ENCODE measurements around the gene MTMR12. TPM values are rescaled to one million over a fixed set of nuclear protein-coding genes. Genes with fewer than 3 reads are reported as not detected.

Gene MTMR12
- 8.7 and 9.1 TPM in 2 replicates for total RNA-seq (2014; rRNA removed; shearing (Covaris generic))

GRCh38 chr5:32312595-32313332 is at the start of gene MTMR12:
Gene MTMR12, minus strand, starts transcription at chr5:32312939. Its CDS starts 101 bp downstream, at chr5:32312838.
- DNase-seq (ENCODE audit: low read depth) = peak; percentile 98

DNA sequence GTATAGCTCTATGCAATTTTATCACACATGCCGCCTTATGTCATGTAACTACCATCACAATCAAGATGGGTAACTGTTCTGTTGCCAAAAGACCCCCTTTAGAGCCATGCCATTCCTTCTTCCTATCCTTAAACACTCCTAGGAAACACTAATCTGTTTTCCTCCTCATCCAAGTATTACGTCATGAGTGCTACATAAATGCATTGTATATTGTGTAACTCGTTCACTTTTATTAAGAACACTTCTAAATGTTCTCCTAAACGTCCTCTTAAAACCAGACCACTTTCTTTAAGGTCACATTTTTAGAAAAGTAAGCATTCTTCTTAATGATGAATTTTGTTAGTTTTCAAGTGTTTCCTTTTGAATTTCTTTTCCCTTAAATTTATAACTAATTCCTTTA is 49.8 kb upstream of the MTMR12 start:
- no peak for DNase-seq (ENCODE audit: low read depth)

DNA sequence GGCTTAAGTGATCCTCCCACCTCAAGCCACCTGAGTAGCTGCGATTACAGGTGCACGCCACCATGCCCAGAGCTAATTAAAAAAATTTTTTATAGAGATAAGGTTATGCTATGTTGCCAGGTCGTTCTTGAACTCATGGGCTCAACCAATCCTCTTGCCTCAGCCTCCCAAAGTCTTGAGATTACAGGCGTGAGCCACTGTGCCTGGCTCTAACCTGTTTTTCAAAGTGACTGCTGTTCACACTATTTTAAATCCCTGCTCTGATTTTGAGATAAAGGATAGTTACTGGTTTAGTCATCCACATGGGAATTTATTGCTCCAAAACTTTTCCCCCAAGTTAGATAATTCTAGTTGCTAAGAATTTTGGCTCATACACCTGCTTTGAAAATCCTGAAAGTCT is 48.2 kb upstream of the MTMR12 start:
- no peak for DNase-seq (ENCODE audit: low read depth)

DNA sequence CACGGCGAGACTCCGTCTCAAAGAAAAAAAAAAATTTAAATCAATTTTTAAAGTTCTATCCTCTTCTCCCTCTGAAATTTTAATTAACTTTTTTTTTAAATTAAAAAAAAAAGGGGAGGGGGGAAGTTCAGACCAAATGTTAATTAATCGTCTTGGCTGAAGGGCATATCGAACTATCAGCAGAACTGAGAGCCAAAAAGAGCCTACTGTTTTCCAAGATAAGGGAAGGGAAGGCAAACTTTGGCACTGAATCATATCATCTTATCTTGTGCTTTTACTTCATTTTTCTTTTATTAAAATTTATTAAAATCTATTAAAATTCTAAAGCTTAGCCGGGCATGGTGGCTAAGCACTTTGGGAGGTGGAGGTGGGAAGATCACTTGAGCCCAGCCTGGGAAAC is 45.9 kb upstream of the MTMR12 start:
- no peak for DNase-seq (ENCODE audit: low read depth)

DNA sequence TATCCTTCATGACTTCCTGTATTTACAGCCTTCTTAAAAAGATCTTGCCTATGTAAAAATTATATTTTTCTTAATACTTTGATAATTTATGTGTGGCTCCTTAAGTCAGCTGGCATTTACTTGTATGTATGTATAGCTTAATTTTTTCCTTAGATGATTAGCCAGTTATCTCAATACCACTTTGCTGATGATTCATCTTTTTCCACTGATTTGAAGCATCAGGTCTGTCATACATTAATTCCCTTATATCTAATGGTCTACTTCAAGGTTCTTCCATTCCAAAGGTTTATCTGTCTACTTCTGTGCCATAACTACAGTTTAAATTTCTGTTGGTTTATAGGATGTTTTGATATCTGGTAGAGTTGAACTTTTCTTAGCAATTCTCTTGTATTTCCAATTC is 44.9 kb upstream of the MTMR12 start:
- no peak for DNase-seq (ENCODE audit: low read depth)

- no peak for DNase-seq (ENCODE audit: low read depth)
Measured at GRCh38 chr5:32355686-32356085, 42.9 kb upstream of the MTMR12 start.

GRCh38 chr5:32353420-32353819 is 40.7 kb upstream of the MTMR12 start:
- DNase-seq (ENCODE audit: low read depth) = no peak

DNA sequence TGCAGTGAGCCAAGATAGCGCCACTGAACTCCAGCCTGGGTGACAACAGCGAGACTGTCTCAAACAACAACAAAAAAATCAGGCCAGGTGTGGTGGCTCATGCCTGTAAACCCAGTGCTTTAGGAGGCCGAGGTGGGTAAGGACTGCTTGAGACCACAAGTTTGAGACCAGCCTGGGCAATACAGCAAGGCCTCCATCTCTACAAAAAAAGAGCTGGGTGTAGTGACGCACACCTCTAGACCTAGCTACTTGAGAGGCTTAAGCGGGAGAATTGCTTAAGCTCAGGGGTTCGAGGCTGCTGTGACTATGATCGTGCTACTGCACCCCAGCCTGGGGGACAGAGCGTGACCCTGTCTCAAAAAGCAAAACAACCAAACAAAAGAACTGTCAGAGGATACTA is 39.9 kb upstream of the MTMR12 start:
- no peak for DNase-seq (ENCODE audit: low read depth)

DNA sequence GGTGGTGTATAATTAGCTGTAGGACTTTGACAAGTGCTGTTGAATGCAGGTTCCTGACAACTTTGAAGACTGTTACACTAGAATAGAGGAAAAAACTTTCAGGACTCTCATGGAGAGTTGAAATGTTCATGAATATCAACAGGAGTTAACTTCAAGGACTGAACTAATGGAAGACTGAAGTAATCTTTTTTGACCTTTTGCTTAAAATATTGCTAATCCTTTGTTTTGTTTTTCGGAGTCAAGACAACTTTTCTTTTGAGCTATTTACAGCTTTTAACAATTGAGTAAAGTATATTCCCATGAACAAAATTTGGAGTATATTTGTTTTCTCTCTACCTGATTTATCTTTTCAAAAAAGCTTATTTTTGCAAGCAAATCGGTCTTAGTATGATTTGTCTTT is 34.1 kb upstream of the MTMR12 start:
- no peak for DNase-seq (ENCODE audit: low read depth)

DNA sequence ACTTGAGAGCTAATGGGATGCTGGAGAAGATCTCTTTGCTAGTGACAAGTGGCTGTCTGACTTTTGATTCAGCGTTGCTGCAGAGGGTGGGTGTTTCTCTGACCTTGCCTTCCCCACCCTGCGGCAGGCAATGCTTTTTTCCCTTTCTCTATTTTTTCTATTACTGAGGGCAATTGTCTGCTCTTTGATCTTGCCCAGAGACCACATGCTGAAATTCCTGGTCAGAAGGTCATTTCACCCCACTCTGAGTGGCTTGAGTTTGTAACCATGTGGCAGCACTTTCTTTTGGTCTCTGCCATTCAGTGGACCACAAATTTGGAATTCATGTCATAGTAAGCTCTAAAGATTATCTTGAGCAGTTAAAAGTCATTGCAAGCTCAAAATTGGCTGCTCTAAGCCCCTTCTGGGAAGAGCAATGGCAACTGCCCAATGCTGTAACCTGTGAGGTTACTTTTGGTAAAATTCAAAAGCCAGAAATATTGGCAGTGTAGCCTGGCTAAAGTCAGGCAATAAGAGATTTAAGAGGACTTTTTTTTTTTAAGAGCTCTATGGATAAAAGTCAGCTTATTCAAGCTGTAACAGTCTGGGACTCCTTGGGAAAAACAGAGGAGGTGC is 30.4 kb upstream of the MTMR12 start:
- no peak for DNase-seq (ENCODE audit: low read depth)

- peak; percentile 5 for DNase-seq (ENCODE audit: low read depth)
Measured at GRCh38 chr5:32342656-32343055, 29.9 kb upstream of the MTMR12 start.

DNA sequence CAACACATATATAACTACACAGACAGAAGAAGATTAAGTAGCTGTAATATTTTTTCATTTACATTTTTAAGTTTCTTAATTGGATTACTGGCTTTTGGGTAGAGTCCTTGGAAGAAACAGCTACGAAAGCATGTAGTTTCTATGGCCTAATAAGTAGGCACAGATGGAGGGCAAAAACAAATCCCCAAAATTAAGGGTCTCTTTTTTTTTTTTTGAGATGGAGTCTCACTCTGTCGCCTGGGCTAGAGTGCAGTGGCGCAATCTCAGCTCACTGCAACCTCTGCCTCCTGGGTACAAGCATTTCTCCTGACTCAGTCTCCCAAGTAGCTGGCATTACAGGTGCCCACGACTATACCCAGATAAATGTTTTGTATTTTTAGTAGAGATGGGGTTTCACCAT is 27.1 kb upstream of the MTMR12 start:
- DNase-seq (ENCODE audit: low read depth) = no peak

GRCh38 chr5:32339198-32339597 is 26.5 kb upstream of the MTMR12 start:
- DNase-seq (ENCODE audit: low read depth) = peak; percentile 26

DNA sequence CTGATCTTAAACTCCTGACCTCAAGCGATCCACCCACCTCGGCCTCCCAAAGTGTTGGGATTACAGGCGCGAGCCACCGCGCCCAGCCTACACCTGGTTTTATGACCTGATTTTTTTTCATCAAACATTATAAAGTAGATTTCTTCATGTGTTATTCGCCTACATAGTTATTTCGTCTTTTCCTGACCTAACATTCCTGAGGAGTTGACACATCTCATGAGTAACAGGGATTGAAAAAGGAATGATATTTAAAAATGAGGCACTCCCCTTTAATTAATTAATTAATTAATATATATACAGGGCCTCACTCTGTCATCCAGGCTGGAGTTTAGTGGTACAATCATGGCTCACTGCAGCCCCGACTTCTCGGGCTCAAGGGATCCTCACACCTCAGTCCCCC is 20.2 kb upstream of the MTMR12 start:
- DNase-seq (ENCODE audit: low read depth) = no peak

GRCh38 chr5:32332361-32332760 is 19.6 kb upstream of the MTMR12 start:
- no peak for DNase-seq (ENCODE audit: low read depth)

- DNase-seq (ENCODE audit: low read depth) = no peak
Measured at GRCh38 chr5:32331935-32332274, 19.2 kb upstream of the MTMR12 start.

DNA sequence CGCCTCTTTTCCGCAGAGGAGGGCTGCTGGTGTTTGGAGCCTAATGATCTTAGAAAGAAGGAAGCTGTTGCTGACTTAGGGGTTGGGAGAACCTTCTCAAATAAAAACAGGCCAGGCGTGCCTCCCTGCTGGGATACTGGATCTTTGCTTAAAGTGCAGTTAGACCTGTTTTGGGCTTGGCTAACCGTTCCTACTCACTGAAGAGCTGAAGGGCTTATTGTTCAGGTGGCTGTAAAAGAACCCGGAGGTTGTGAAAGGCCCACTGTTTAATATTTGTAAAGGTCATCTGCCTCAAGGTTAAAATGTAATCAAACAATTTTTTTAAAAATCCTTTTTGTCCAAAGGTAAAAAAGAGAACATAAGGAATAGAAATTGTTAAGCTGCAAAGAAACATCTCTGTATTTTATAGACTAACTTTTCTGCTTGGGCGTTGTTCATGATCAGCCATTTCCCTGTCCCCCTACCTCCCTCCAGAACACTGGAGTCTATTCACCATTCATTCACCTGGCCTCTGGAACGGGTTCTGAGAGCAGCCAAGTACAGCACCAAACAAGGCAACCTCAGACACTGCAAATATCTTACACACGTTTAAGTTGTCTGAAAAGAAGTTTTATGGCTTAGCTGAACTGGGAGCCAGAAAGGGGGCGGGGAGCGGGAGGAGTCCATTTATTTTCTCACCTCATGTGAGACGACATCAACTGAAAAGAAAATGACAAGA is 18.6 kb upstream of the MTMR12 start:
- no peak for DNase-seq (ENCODE audit: low read depth)

- DNase-seq (ENCODE audit: low read depth) = no peak
Measured at GRCh38 chr5:32330126-32330971, 17.6 kb upstream of the MTMR12 start.

DNA sequence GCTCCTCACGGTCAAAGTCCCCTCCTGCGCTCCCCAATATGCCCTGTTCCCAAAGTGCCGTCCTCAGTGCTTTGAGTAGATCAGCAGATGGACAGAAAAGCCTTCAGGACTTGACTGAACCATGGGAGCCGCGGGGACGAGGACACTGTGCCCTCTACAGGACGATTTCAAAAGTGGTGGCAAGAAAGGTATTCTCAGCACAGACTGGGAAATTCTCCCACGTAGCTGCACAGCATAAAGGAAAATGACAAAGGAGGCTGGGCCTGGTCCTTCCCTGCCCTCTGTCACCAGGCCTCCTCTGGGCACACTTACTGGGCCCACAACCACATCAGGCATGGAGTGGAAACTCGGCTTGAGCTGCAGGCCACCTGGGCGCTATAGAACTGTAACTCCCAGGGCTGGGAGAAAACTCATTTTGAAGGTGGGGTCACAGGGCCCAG is 16.7 kb upstream of the MTMR12 start:
- DNase-seq (ENCODE audit: low read depth) = peak; percentile 54

GRCh38 chr5:32326216-32326772 is 13.6 kb upstream of the MTMR12 start:
- DNase-seq (ENCODE audit: low read depth) = peak; percentile 18

- DNase-seq (ENCODE audit: low read depth) = no peak
Measured at GRCh38 chr5:32325616-32326015, 12.9 kb upstream of the MTMR12 start.

DNA sequence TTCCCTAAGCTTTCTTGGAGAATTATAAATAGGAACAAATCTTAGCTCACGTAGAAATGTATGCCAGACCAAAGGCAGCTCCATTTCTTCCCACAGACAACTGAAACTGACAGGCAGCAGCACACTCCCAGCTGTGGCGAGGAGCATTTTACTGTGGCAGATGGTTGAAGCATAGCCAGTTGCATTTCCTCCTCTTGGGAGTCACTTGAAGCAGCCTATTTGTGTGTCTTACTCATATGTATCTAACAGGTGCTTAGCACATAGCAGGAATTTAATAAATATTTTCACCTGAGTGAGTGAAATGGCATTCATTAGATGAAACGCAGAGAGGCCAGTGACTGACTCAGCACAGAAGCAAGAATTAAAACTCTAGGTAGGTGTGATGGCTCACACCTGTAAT is 12.3 kb upstream of the MTMR12 start:
- DNase-seq (ENCODE audit: low read depth) = no peak
